HG03469 (cell line): ENCODE measurements around the gene HESX1.

ENCODE experiments used
- ATAC-seq: cut with Tn5 transposase; IDR thresholded peaks from one replicate; pipeline ENCODE4 v1.9.1; 2021; ENCODE audit warnings: mild to moderate bottlenecking, moderate library complexity, moderate number of reproducible peaks; ENCODE audit not compliant: unreplicated experiment

HESX1 gene

DNA sequence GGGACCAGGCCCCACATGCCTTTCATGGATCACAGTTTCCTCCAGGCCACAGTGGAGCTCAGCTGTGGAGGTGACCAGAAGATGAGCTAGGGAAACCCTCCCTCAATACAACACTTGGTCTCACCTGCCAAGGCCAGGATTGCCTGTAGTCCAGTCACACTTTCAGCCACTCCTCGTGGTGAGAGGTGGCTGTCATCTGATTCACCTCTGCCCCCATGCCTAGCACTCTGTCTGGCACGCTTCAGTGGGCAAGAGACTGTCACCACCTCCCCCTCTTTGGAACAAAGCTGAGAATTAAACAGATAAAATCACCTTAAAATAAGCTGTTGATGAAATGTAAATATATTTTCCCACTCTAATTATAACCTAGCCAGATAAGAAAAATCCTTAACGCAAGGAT, 30.7 kb downstream of the HESX1 start:
- no peak for ATAC-seq

DNA sequence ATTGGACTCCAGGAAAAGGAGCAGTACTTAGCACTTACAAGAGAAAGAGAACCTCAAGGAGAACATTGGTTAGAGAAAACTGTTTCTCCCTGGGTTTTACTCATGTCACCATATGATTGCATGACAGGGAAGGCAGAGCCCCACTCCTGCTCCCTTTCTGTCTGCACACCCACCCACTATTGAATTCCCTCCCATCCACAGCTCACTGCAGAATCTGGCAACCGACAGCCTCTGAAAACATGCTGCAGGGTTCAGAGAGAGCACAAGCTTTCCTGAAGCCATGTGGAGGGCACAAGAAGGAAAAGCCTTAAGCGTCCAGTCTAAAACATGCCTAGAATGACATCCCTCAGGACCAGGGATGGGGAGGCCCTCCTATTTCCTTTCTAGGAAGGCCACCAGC, 31.6 kb downstream of the HESX1 start:
- ATAC-seq: no peak

GRCh38 chr3:57166660-57167059, 33.1 kb downstream of the HESX1 start:
- ATAC-seq: no peak

DNA sequence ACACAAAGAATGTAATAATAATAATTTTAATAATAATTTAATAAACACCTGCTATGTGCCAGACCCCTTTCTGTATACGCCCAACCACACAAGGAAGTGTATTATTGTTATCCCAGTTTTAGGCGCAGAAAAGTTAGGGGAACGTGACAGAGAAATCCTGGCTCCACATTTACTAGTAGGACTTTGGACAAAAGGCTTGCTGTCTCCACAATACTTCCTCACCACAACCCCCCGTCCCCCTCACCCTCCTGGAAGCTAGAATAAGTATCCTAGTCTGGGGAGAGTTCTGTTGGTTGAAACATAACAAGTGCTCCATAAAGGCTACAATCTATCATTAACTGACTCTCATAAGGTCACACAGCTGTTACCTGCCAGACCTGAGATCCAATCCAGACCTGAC, 34.1 kb downstream of the HESX1 start:
- no peak for ATAC-seq

DNA sequence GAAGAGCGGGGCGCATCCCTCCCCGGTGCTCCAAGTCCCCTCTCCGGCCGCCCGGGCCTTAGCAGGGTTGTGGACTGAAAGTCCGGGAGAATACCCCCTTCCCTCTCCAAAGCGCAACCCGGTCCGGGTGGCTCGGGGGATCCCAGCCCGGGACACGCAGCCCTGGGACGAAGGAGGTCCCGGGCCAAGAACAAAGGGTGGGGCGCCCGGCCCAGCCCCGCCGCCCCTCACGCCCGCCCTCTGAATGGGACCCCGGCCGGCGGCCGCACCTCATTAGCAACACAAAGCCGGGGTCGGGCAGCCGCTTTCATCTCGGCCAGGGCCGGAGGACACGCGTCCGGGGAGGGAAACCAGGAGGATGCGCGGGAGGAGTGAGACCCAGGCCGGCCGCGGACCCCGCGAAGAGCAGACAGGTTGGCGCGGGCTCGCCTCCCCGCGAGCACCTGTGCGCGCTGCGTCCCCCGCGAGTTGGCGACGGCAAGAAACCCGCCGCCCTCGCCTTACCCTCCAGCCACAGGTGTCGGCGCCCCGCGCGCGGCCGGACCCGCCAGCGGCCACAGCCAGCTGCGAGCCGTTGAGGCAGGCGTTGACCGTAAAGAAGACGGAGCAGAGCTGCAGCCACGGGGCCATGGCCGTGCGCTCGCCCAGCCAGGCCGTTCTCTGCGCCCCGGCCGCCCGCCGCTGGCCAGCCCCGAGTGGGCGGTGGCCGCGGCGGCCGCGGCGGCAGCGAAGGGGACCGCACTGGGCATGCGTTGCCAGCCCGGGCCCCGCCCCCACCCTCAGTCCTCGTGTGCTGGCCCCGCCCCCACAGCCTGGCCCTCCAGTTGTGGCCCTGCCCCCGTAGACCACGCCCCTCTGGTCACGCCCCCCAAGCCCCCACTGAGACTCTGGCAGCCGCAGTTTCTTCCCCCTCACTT, 34.9 kb downstream of the HESX1 start, which contains the start of gene IL17RD:
Gene IL17RD (minus strand): TSS at position 697 of the 917 bp plus-strand sequence. CDS start 67 bp downstream, at position 630.
- ATAC-seq: no peak

DNA sequence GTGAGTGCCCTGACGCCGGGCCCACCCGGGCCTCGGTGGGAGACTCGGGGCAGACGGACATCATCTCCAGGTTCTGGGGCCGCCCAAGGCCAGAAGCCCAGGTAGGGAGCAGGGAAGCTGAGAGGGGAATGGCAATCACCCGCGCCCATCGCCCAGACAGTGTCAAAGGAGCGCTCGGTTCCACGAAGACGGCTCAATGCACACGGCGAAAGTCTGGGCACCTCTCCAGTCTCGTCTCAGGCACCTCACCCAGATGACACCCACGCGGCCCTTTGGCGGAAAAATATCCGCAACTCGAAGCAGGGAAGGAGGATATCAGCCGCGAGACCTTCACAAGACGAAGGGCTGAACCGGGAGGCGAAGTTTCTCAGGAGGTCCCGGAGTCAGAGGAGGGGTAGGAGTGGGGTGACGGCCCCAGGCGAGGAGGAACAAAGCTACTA, 35.5 kb downstream of the HESX1 start:
- ATAC-seq: no peak

DNA sequence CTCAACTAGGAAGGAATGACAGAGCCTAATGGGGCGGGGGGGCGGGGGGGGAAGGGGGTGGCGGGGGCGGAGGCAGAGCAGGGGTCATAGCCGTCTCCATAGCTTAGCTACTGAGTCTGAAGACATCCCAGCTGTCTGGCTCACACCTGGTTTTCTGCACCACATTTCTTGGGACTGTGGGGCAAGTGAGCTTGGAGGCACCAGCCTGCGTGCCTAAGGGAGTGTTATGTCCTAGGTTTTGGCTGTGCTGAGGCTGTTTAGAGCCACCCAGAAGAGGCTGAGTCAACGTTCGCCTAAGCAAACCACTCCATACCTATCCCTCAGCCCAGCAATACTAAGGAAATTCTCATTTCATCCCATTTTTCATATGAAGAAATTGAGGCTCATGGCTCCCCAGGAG, 36.0 kb downstream of the HESX1 start:
- ATAC-seq: no peak

DNA sequence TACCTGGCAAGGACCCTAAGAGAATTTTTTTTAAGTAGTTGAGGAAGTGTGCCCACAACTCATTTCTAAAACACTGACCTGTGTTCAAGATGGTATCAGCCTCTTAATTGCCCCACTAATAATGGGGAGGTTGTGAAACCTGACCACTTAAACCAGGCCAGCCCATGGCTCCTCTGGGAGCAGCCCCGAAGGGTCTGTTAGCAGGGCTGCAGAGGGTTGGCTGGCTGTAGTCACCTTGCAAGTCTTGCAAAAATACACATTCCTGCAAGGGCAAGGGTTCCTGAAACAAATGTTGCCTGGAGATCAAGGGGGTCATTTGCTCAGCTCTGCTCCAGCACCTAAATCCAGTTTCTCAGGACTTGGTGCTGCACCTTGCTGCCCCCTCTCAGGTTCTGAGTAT, 37.9 kb downstream of the HESX1 start:
- ATAC-seq: no peak

GRCh38 chr3:57160765-57161538, 38.8 kb downstream of the HESX1 start:
- ATAC-seq: no peak

DNA sequence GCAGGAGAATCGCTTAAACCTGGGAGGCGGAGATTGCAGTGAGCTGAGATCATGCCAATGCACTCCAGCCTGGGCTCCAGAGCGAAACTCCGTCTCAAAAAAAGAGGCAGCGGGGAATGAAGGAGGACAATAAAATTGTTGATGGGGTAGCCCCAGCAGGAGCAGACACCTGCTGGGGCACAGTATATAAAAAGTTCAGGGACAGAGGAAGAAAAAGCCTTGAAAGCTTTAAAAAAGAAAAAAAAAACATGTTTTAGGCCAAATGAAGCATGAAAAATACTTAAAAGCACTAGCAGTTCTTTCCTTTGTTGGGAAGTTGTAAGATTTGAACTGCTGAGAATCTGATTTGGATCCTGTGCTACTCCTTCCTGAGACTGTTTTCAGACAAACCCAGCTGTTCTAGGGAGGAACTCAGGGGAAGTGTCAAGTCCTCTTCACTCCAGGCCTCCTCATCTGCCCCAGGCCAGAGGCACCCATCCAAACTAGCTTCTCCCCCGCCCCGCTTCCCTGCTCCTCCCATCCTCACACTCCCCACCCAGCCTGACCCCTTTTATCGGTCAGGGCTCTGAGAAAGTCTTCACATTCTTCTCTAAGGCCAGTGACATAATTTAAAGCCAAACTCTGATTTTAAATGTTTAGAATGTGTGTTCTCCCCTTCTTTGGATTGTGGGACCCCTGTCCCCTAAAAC, 39.6 kb downstream of the HESX1 start:
- ATAC-seq: no peak

DNA sequence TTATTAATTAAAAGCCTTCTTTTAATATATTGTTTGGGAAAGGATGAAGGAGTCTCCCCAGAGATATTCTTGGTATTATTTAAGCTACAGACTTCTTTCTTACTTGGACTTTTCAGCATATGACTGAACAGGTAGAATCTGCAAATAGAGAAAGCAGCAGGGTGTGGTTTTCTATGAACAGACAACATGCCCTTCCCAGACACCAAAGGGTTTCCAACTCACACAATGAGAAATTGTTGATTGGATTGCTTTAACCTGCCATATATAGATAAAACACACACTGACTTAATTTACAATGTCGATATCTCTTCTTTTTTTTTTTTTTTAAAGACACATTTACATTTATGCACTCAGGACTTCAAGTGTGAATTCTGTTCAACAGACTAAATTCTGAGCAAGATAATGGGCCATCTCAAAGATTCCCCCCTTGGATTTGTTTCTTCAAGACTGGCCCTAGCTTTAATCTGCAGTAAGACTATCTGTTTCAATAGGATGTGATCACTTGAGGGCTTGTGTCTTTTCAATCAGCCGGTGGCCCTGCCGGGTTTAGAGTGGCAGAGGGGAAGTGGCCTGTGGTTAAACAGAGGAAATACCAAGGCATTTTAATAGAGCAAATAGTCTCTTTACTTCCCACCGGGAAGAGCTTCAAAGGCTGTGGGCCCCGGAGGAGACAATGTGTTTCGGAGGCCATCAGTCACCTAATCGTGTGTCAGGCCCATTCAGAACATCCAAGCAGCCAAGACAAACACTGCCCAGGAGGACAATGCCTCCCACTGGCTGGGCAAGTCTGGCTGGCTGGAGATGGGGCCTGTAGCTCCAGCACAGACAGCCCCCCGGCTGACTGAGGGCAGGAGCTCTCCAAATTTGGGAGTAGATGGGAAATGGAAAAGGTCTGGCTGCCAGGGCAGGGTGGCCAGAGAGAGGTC, 40.7 kb downstream of the HESX1 start:
- no peak for ATAC-seq

DNA sequence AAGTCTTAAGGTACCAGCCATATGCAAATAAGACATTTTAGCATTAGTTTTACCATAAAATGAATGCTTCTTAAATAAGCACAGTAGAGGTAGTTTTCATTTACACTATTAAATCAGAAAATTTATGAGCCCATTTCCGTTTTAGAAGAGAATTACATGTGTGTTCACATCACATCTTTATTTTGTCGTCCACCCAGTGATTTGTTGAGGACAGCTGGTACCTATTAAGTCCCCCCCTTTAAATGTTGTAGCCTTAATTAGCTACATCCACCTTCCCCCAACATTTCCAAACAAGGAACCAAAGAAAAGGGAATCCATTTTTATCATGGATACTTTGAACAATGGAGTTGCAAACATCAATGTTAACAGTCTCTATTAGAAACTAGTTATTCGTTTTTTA, 41.5 kb downstream of the HESX1 start:
- no peak for ATAC-seq

DNA sequence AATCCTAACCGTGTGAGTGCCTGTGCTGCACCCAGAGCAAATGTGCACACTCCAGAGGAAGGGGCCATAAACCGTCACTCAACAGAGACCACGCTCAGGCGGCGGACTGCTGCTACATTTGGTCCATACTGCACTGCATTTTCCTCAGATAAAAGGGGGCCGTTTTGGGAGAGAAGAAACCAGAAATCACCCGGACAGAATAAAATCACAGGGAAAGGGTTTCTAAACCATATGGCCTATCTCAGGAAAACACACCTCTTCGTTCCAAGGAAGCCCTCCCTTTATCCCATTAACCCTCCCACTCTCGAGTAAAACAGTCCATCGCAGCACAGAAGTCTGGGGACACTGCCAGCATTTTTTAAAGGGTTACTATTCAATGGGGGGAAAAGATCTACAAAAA, 42.2 kb downstream of the HESX1 start:
- ATAC-seq: no peak

- no peak for ATAC-seq
Measured at GRCh38 chr3:57155310-57155643, 44.5 kb downstream of the HESX1 start.

- no peak for ATAC-seq
Measured at GRCh38 chr3:57154470-57155309, 45.1 kb downstream of the HESX1 start.

- ATAC-seq: no peak
Measured at GRCh38 chr3:57152151-57153143, 47.3 kb downstream of the HESX1 start.

GRCh38 chr3:57151749-57152148, 48.0 kb downstream of the HESX1 start:
- no peak for ATAC-seq

- no peak for ATAC-seq
Measured at GRCh38 chr3:57151021-57151449, 48.7 kb downstream of the HESX1 start.
